Activated CD4-positive, alpha-beta T cell treated with anti-CD3 and anti-CD28 coated beads for 24 hours (primary cell): ENCODE measurements around the gene UBE2F.
"Not testable (repeated sequence)": the region's sequence is repeated elsewhere in the genome, so short reads cannot be mapped to it uniquely, and the experiment has no call there.

Source experiments
- DNase-seq, 2 donors: peaks; one replicate each; pipeline ENCODE4 v3.0.0-alpha.2; 2020; ENCODE audit warnings: low read depth in 2 of 2

Gene UBE2F

DNA sequence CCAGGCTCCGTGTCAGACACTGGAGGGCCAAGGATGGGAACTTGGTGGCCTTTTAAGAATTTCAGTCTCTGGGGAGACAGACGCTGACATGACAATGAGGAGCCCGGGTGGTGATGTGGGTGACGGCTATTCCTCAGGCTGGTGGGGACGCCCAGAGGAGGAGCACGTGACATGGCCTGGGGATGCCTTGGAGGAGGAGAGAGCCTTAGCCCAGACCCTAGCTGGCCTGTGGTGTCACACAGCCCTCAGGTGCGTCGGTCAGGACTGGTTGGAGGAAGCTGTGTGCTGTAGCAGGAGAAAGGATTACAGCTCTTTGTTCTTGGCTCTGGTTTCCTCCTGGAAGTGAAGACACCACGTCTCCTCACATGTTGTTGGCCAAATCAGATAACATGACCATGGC, 54.0 kb downstream of the UBE2F start:
- no peak for DNase-seq

DNA sequence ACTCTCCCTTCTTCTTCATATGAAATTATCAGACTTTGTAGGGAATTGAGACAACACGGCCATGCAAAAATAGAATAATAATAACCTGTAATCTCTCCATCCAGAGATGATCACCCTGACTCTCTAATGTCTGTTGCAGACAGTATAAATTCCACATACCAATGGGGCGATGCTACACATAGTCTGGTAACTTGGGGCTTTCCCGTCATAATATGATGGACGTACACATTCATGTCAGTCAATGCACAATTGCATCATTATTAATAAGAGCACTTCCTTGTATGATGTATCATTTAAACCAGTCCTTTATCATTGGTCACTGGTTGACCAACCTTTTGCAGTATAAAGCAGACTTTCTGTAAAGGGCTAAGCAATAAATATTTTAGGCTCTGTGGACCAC, 54.5 kb downstream of the UBE2F start:
- no peak for DNase-seq

DNA sequence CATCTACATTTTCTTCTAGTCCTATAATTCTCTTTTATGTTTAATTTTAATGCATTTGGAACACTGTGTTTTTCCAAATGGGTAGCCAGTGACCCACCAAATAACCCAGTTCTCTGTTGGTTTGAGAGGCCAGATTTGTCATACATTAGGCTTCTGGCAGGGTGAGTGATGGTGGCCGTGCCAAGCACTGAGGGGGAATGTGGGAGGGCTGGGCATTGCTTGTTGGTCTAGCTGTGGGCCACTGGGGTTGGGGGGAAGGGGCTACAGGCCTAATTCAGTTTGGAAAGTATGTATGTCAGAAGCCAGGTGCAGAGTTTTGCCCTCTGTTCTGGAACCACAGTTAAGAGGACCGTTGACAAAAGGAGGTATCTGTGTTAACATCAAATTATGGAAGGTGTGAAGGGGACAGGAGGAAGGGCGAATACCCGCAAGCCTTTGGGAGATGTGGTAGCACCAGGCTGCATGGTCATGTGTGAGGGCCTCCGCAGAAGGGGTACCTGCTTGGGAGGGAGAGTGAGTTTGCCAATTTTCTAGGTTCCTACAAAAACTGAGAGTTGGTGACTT, 55.9 kb downstream of the UBE2F start:
- DNase-seq: no peak

DNA sequence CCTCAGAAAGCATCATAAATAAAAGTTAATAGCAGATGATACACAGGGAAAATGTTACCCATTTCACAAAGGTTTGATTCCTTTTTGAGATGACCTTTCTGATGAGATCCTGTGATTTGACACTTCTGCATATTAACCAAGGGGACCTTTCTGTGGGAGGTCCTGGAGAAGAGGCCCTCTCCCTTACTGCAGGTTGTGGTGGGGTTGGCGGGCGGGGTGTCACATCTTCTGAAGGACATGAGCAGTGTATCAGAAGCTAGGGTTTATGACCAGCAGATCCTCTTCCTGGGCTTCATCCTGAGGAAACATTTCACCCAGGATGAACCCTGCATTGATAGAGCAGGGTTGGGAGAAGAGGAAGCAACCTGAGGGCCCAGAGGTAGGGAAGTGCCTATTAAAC, 56.8 kb downstream of the UBE2F start:
- no peak for DNase-seq

DNA sequence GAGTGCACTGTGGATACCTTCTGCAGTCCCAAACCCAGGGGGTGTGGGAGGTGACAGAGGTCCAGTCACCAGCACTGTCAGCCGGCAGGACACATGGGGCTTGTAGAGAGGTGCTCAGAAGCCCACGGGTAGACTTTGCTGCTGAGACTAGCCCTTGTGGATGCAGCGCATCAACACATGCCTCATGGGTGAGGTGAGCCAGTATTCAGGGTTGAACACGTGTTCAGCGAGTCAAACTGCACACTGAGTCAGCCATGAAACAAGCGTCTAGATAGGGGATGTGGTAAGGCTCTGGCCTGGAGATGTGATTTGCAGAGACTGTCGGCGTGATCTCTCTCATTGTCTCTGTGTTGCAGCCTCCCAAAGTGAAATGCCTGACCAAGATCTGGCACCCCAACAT, 58.2 kb downstream of the UBE2F start:
- peak in 1 of 2 donors; percentile 16 for DNase-seq

DNA sequence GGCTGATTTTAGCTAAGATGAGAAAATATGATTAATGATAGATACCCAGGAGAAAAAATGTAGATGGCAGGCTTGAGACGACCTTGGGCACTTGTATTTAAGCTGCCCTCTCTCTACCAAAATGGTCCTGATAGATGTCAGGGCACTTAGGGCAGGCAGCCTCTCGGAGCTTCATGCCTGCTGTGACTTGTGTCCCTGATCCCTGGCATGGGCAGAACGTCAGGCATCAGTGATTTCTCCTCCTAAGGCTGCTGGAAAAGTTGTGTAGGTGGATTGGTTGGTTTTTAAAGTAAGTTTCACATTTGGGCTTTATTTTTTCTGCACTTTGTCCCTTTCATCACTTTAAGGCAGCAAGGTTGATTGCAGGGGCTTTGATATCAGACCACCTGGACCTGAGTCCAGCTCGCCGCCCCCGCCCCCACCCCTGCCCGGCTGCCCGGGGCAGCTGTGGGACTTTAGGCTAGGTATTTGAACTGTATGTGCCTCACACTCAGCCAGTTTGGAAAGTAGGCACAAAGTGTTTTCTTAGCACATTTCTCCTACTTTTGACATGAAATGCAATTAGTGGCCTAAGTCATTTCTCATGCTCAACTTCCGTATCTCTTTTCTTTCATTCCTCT, 59.0 kb downstream of the UBE2F start:
- DNase-seq: no peak

DNA sequence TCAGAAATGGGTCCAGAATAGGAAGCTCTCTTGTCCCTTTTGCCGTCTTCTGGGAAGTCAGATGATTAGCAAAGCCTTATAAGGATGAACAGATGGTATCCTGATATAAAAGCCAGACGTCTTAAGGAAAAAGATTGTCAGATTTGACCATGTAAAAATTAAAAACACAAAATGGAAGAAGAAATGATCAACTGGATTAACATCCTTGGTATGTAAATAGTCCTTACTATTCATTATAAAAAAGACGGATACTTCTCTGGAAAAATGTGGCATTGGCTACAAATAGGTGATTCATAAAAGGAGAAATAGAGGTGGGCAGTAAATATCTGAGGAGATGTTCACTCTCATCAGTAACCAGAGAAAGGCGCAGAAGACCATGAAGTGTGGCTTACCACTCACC, 60.2 kb downstream of the UBE2F start:
- DNase-seq: no peak

DNA sequence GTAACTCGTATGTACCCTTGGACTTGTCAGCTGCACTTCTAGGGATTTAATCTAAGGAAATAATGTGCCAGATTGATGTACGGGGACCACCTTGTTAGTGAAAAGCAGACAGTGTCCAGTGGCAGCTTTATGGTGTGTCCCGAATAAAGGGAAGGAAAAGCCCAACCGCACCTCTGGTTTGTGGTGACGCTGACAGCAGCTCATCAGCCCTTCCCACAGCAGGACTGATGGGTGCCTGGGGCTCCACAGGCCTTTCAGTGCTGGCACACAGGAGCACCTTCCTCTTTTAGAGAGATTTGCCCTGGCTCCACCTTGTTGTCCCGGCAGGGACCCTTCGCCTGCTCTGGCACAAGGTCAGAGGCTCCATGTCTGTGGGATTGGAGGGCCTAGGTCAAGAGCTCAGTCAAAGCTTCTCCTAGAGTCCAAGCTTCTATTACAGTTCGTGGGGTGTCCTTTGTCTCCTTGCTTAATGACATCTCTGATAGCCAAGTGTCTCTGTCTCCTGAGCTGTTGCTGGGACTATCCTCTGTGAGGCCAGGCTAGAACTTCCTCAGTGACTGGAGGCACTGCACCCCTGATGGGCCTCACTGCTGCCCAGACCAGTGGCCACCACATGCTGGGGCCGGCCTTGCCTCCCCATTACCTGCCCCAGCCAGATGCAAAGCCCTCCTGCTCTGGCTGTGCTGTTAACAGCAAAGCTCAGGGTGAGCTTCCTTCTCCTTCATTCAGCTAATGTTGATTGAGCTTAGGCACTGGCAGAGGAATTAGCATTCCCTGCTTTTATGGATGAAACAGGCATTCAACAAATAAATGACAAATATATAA, 61.0 kb downstream of the UBE2F start:
- DNase-seq: no peak

DNA sequence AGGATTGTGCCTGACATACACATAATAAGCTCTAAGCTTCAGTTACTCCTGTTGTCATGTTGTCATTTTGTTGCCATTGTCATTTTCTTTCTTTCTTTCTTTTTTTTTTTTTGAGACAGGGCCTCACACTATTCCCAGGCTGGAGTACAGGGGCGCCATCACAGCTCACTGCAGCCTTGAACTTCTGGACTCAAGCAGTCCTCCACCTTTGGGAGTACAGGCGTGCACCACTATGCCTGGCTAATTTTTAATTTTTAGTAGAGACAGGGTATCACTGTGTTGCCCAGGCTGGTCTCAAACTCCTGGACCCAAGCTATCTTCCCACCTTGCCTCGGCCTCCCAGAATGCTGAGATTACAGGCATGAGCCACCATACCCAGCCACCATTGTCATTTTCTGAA, 63.0 kb downstream of the UBE2F start:
- DNase-seq: no peak

DNA sequence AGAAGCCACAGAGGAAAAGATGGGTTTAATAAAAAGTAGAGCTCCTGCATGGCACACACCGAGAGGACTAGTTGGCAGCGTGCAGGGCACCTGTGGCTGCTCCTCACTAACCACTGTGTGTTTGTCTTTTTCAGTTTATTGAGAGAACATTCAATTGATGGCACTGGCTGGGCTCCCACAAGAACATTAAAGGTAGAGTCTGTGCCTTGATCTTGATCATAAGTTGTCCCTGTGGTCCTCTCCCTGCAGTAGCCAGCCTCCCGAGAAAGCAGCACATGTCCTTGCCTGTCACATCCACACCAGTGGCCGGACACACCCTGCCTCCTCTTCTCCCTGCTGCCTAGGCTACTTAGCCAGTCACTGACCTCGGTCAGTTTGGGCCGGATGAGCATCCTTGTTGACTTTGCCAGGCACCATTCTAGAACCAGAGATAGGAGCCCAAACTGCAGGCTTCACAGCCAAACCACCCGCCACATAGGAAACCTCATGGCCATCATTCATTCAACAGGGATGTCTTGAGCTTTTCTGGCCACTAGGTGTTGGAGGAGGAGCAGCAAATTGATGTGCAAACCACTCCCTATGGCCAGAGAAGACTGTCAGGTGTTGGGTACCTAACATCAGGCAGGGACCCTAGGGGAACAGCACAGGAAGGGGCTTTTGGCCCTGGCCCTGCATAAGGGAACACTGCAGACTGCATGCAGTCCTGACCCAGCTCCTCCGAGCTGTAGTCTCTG, 63.8 kb downstream of the UBE2F start:
- no peak for DNase-seq

DNA sequence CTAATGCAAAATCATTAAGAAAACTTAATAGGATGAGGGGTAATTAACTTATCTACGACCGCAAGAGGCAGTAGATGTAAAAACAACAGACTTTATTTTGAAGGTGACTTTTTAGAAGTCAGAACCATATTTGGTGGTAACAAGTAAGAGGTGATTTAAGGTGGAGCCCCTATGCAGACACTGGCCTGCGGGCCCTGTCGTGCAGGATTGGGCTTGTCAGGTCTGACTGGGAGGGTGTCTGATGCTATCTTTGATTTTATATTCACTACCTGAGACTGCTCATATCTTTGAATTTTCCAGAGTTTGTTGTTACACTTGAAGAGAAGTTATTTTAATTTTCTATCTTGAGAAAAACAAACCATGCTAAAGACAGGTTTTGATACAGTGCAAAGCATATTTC, 64.9 kb downstream of the UBE2F start:
- DNase-seq: no peak

DNA sequence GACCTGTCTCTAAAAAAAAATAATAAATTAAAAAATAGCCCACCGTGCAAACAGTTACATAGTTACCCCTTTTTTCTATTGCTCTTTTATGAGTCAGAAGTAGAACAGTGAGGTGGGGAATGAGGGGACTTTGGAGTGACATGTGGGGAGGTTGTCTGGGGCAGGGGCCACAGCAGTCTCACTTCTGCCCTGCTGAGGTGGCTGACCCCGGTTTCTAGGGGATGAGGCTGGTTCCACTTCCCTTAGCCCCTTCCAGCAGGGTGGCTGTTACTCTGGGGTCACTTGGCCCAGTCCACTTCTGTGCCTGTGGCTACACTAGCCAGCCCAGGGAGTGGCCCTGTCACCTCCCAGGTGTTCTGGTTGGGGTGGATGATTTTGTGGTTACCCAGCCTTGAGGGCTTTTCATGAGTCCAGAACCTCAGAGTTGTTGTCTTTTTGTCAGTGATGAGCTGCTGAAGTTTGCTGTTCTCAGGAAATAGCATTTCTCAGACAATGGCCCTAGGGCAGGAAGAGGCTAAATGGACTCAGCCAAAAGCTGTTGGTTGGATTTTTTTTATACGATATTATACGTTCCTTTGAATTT, 66.0 kb downstream of the UBE2F start:
- no peak for DNase-seq

DNA sequence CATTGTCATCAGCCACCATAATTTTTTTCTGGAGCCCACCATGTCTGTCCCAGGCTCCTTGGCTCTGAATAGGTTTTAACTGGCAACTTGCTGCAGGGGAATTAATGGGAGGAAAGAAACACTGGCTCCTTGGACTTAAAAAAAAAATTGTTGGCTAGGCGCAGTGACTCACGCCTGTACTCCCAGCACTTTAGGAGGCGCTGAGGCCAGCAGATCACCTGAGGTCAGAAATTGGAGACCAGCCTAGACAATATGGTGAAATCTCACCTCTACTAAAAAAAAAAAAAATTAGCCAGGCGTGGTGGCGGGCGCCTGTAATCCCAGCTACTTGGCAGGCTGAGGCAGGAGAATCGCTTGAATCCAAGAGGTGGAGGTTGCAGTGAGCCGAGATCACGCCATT, 67.2 kb downstream of the UBE2F start:
- not testable (repeated sequence) for DNase-seq

DNA sequence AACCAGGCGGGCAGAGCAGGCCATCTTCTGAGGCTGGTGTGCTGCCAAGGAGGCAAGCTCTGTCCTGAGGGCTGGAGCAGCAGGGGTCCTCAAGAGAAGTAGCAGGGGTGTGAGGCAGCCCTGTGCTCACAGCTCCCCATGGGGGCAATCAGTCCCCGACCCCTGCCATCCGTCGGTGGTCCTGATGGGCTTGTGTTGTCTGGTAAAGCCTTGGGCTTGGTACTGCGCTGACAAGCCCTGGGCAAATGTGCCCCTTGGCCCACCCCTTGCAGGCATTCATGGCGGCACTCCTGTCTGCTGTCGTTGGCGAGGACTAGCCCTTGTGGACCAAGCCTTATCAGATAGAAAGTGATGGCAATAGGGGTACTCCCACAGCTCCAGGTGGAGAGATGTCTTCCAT, 71.4 kb downstream of the UBE2F start:
- no peak for DNase-seq

DNA sequence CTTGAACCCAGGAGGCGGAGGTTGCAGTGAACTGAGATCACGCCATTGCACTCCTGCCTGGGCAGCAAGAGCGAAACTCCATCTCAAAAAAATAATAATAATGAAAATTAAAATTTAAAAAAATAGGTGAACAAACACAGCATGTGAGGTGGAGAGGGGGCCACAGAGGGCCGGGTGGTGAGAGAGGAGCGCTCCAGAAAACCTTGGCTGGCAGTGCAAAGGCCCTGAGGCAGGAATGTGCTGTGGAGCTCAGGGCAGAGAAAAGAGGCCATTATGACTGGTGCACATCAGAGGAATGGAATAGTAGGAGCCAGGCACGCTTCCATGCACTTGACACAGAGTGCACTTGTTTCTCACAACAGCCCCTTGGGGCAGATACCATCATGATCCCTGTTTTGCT, 72.3 kb downstream of the UBE2F start:
- DNase-seq: no peak

DNA sequence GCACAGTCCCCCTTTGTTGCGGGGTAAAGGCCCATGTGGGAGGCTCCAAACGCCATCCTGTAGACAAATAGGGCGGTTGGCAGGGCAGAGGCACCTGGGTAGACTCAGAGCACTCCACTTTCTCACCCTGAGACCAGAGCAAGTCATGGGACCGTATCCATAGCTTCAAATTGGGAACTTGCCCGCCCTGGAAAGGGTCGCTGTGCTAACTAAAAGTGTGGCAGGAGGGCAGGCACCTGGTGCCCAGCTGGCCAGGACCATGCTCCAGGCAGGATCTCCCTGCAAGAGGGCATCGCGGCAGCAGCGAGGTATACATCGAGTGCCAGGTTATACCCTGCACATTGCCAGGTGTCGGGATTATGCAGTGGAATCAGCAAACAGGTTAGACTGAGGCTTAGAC, 73.2 kb downstream of the UBE2F start:
- DNase-seq: no peak

DNA sequence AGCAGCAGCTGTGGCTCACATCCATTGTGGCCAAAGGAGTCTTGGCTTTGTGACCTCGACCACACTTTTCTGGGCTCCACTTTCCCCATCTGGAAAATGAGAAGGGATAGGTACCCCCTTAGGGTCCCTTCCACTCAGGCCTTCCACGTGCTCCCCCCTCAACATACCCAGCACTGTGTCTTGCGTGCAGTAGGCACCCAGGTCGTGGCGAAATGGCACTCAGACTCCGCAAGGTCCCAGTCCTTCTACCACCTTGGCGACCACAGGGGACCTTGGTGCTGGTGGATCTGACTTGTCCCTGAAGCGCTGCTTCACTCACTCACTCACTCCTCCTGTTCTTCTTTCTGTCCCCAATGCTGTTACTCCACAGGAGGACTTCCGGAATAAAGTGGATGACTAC, 74.1 kb downstream of the UBE2F start:
- DNase-seq: no peak

DNA sequence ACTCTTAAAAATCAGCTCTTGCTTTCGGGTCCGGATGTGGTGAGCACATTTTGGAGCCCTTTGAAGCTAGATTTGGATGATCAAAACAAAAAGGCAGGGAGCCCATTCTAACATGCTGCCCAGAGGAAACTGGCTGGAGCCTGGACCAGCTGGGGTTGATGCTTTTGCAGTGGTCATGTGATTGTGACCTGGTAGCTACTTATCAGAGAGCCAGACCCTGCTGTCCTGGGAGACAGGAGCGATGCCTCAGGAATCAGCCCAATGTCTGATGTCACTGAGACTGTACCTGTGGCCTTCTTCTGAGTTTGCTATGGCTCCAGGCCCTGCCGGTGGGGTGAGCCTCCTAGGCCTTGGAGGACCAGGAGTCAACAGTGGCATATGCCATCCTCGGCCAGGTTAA, 75.3 kb downstream of the UBE2F start:
- no peak for DNase-seq

DNA sequence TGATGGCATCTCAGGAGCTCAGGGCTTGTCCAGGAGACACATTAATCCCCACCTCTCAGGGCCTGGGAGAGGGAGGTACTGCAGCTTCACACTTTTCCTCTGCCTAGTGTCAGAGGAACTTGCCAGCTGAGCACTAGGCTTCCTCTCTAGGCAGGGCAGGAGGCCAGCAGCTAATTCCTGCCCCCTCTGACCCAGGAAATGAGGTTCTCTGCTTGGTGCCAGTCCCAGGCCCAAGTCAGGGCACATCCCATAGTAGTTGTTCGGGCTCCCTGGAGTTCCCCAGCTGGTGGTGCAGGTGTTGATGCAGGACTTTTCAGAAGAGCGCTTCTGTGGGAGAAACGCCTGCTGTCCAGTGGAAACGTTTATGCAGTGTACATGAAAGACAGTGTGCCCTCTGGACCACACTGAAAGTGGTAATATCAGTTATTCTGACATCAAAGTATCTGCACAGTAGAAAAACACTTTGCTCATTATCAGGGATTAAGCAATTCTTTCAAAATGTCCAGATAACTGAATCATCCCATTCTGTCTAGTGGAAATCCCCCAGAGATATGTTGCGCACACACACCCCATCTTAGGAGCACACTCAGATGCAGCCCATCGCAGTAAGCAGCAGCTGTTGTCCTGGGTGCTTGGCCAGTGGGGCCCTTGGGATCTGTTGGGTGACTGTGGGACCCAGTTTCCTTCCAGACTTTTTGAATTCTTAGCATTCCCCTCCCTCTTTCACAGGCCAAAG, 76.2 kb downstream of the UBE2F start:
- no peak for DNase-seq

DNA sequence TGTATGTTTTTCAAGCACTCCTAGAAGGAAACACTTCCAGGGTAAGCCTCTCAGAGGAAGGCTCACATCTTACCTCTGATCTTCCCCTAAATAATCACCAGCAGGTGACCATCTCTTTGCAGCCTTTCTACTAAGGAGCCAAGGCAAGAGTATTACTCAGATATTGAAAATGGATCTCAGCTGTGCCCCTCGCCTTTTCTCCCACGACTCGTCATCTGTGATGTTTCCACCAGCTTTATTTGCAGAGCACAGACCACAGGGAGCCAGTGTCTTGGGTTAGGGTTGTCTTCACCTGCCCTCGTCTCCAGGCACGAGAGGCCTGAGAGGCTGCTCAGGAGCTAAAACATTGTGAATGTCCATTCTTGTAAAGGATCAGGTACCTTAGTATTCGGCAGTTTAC, 77.0 kb downstream of the UBE2F start:
- no peak for DNase-seq

DNA sequence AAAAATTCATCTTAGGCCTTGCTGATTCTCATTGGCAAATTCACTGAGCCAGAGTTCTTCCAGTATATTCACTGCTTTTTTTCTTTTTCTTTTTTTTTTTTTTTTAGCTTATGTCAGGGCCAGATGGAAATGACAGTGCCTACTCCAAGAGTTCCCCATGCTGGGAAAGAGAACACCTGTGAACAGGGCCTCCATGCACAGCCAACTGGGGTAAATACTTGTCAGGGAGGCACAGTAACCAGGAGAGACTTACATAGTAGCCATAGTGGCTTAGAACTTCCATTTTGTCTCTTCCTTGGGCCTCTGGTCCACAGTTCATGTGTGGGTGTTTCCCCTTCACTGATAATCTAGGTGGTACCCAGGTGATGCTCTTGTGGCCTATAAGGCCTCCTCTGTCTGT, 78.8 kb downstream of the UBE2F start:
- DNase-seq: no peak
